GM19023 (cell line): Measurements from ENCODE around the gene VHLL.
"Not testable (repeated sequence)": the region's sequence is repeated elsewhere in the genome, so short reads cannot be mapped to it uniquely, and the experiment has no call there.

Experiments
- ATAC-seq: cut with Tn5 transposase; IDR thresholded peaks from one replicate; pipeline ENCODE4 v1.9.1; 2021; ENCODE audit warnings: mild to moderate bottlenecking, moderate library complexity; ENCODE audit not compliant: unreplicated experiment

Gene VHLL

DNA sequence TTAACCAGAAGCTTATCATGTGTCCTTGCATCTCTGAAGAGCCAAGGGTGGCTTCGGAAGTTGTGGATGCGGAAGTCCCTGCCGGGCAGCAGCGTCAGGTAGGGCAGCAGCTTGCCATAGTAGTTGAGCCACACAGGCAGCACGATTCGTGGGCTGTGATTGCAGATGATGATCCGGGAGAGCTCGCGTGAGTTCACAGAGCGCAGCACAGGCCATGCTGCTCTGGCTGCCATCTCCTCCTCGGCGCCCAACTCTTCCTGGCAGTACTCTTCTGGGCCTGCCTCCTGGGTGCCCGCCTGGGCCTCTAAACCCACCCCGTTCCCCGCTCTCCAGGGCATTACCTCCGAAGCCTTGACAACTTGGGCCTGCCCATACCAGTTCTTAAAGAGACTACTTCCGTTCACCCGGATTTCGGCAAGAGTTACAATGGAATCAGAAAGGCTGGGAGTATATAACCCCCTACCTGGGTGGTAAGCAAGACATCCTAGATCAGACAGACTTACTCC, at the start of gene VHLL:
Gene VHLL (minus strand): TSS at position 456 of the 506 bp plus-strand sequence. CDS start 118 bp downstream, at position 338.
- ATAC-seq, result no peak

DNA sequence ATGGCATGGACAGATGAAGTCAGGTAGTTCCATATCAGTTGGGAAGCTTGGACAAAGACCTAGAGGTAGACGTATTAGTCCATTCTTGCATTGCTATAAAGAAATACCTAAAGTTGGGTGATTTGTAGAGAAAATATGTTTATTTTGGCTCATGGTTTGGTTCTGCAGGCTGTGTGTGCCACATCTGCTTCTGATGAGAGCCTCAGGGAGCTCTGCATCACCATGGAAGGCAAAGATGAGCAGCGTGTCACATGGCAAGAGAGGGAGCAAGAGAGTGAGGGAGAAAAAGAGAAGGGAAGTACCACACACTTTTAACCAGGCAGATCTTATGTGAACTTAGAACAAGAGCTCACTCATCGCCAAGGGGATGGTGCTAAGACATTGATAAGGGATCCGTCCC, 48.2 kb upstream of the VHLL start:
- no peak for ATAC-seq

DNA sequence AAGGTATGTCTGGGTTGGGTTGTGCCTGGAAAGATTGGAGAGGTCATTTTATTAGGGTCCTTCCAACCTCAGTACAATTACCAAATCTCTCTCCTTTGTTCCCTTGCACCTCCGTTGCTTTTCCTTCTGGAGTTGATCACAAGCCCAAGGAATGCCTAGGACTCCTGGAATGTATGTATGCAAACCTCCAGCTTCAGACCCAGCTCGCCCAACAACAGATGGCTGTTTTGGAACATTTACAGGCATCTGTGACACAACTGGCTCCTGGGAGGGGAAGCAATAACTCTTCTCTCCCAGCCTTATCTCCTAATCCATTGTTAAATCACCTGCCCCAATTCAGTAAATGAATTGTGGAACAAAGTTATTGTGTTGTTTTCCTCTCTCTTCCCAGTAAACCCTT, 47.5 kb upstream of the VHLL start:
- ATAC-seq, result no peak

DNA sequence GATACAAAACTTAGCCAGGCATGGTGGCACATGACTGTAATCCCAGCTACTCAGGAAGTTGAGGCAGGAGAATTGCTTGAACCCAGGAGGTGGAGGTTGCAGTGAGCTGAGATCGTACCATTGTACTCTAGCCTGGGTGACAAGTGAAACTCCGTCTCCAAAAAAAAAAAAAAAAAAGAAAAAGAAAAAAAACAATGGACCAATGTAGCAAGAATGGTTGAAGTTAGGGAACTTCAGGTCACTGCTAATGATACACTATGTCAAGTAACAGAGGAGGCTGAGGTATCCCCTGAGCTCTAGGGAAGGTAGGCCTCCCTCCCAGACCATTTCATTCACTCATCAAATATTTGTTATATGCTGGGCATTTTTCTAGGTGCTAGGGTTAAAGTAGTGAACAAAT, 46.9 kb upstream of the VHLL start:
- not testable (repeated sequence) for ATAC-seq

DNA sequence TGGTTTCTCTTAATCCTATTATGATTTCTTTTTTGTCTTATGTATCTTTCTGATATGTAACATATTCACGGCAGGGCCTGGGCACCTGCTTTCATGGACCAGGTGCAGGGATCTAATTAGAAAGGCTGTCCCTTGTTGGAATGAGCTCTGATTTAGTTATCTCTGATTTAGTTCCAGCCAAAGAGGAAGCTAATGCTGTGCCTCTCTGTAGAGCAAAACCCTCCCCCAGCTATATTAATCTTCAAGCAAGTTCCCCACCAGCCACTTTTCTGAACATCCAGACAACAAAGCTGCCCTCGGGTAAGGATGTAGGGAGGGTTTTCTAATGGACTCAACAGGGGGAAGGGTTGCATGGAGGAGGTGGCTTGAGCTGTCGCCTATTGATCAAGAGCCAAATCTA, 45.3 kb upstream of the VHLL start:
- ATAC-seq, result no peak

- ATAC-seq, result no peak
Measured at GRCh38 chr1:156342166-156342955, 43.3 kb upstream of the VHLL start.

GRCh38 chr1:156338180-156338976, 39.3 kb upstream of the VHLL start, which contains the start of the genes CCT3 and TSACC:
TSS of gene CCT3 (minus strand) at chr1:156338292. CDS start at chr1:156338184, 108 bp downstream.
TSS of gene TSACC (plus strand) at chr1:156338526. CDS start at chr1:156339758, 1,232 bp downstream.
- ATAC-seq, result peak; percentile 95

GRCh38 chr1:156337888-156338179, 38.7 kb upstream of the VHLL start:
- peak; percentile 1 for ATAC-seq

DNA sequence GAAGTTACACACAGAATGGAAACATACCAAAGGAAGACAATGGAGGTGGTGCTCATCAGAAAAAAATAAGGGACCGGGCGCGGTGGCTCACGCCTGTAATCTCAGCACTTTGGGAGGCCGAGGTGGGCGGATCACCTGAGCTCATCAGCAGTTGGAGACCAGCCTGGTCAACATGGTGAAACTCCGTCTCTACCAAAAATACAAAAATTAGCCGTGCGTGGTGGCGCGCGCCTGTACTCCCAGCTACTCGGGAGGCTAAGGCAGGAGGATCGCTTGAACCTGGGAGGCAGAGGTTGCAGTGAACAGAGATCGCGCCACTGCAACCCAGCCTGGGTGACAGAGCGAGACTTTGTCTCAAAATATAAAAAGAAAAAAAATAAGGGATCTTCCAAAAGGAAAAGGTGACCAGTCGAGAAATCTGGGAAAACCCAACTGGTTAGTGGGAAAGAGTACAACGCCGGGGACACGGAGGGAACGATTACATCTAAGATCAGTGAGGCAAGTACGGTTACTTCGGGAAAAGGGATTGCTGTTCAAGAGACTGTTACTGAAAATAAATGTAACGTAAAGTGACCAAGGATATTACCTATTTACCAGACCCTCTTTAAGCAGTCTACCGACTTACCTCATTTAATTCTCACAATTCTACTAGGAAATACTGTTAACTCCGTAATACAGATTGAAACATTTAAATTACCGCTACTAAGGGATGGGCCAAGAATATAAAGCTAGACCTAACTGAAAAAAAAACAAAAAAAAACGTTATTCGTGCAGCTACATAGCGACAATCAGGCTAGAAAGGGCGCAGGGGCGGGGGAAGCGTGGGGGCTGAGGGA, 38.2 kb upstream of the VHLL start:
- no peak for ATAC-seq

GRCh38 chr1:156336242-156336641, 37.1 kb upstream of the VHLL start:
- no peak for ATAC-seq

- not testable (repeated sequence) for ATAC-seq
Measured at GRCh38 chr1:156323179-156323578, 24.1 kb upstream of the VHLL start.

GRCh38 chr1:156320560-156320959, 21.5 kb upstream of the VHLL start:
- no peak for ATAC-seq

DNA sequence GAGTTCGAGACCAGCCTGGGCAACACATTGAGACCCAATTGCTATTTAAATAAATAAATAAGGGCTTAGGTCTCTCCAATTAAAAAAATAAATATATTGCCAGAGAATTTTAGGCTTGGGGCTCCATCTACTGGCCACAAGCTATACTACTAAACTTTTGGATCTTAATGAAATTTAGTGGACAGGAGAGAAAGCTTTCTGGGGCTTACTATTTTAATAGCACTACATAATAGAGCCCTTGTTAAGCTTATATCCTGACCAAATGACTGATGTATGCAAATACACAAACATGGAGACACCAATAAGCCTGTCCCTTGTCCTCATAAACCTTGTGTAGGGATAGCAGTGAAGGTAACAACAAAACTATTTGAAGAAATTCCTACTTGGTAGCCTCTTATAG, 20.6 kb upstream of the VHLL start:
- no peak for ATAC-seq

GRCh38 chr1:156316909-156317308, 17.8 kb upstream of the VHLL start:
- no peak for ATAC-seq

- no peak for ATAC-seq
Measured at GRCh38 chr1:156310962-156311361, 11.9 kb upstream of the VHLL start.

GRCh38 chr1:156308078-156308477, 9.0 kb upstream of the VHLL start:
- no peak for ATAC-seq

- no peak for ATAC-seq
Measured at GRCh38 chr1:156305215-156305614, 6.1 kb upstream of the VHLL start.

DNA sequence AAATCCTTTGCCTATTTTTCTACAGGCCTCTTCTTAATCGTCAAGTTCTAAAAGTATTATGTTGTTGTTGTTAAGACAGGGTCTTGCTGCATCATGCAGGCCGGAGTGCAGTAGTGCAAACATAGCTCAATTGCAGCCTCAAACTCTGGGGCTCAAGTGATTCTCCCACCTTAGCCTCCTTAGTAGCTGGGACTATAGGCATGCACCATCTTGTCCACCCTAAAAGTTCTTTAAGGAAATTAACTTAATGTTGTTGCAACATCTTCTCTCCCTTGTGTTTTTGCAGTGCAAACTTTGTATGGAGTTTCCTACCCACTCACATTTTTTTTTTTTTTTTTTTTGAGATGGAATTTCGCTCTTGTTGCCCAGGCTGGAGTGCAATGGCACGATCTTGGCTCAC, 4.1 kb upstream of the VHLL start:
- no peak for ATAC-seq

- ATAC-seq, result no peak
Measured at GRCh38 chr1:156295391-156295947, 3.6 kb downstream of the VHLL start, which contains the start of gene GLMP. TSS of gene GLMP (minus strand) at chr1:156295679. CDS start at chr1:156295645, 34 bp downstream.

- ATAC-seq, result no peak
Measured at GRCh38 chr1:156293895-156294294, 5.2 kb downstream of the VHLL start.

DNA sequence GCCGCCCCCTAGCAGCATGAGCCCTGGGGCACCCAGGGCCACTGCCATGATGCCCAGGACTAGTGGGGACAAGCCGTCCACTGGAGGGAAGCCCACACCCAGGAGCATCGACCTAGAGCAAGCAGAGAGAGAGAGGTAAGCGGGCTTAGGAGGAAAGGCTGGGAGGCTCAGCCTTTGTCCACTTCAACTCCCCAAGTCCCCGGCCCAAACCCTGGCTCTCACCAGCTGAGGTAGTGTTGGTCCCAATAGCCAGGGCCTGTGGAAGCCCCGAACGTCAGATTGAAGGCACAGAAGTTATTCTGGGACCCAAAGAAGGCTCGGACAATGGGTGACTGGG, 6.0 kb downstream of the VHLL start:
- no peak for ATAC-seq
